ENCODE measurements around the gene WSB1.

GRCh38 chr17:27303734-27304133 is 9.8 kb downstream of the WSB1 start:
- TF ChIP-seq POLR2AphosphoS5 (IDR thresholded peaks at IDR 0.05; ENCODE audit: low read depth, low read length) (no peak), POLR2A (IDR thresholded peaks at IDR 0.05; ENCODE audit: low read depth, low read length) (no peak)

Data from GM12892 (cell line).